ENCODE measurements around the gene CDC123. TPM values are rescaled to one million over a fixed set of nuclear protein-coding genes. Genes with fewer than 3 reads are reported as not detected.

Gene CDC123
- total RNA-seq, 1 donor from 2014 or later = 88.5 TPM

DNA sequence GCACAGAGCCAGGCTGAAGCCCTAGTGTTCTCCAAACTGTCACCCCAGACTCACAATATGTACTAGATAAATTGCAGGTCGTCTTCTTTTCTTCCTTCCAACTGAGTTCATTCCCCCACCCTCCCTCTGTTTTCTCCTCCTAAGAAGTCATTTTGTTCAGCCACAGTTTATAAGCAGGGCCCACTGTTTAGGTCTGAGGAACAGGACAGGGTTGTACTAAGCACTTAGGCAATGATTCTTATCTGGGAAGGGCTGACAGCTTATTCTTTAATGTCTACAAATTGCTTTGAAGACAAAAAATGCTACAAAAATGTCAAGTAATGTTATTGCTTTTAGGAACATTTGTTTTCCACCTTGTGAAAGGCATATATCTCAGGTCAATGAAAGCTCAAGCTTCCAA is 59.1 kb downstream of the CDC123 start:
- no peaks in the 10 kb centered on the region for H3K36me3 ChIP-seq (ENCODE audit: control insufficient read depth, insufficient read depth, low read length)
- DNase-seq (ENCODE audit: low read depth) (no peak), FAIRE-seq (no peak)
- no peaks in the 10 kb centered on the region for H3K27me3 ChIP-seq (ENCODE audit: control insufficient read depth, insufficient read depth, low read length)
- no peak overlapping the region for H3K4me3 ChIP-seq (ENCODE audit: low read depth, low read length)
- TF ChIP-seq, protein P1, sequence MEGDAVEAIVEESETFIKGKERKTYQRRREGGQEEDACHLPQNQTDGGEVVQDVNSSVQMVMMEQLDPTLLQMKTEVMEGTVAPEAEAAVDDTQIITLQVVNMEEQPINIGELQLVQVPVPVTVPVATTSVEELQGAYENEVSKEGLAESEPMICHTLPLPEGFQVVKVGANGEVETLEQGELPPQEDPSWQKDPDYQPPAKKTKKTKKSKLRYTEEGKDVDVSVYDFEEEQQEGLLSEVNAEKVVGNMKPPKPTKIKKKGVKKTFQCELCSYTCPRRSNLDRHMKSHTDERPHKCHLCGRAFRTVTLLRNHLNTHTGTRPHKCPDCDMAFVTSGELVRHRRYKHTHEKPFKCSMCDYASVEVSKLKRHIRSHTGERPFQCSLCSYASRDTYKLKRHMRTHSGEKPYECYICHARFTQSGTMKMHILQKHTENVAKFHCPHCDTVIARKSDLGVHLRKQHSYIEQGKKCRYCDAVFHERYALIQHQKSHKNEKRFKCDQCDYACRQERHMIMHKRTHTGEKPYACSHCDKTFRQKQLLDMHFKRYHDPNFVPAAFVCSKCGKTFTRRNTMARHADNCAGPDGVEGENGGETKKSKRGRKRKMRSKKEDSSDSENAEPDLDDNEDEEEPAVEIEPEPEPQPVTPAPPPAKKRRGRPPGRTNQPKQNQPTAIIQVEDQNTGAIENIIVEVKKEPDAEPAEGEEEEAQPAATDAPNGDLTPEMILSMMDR (IDR thresholded peaks at IDR 0.05; ENCODE audit: insufficient read depth, low read length, severe bottlenecking) = no peak

DNA sequence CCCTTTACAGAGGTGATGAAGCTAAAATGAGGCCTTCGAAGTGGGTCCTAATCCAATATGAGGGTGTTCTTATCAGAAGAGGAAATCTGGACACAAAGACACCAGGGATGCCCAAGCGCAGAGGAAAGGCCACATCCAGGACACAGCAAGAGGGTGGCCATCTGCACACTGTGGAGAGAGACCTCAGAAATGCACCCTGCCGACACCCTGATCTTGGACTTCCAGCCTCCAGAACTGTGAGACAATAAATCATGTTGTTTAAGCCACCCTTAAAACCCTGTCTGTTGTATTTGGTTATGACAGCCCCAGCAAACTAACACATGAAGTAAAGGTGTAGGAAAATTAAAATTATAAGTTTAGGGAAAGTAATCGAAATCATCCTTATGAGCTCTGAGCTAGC is 64.0 kb downstream of the CDC123 start:
- no peaks in the 10 kb centered on the region for H3K36me3 ChIP-seq (ENCODE audit: control insufficient read depth, insufficient read depth, low read length)
- H3K27me3 ChIP-seq (ENCODE audit: control insufficient read depth, insufficient read depth, low read length) = no peaks in the 10 kb centered on the region
- no peak overlapping the region for H3K4me3 ChIP-seq (ENCODE audit: low read depth, low read length)
- FAIRE-seq = no peak
- TF ChIP-seq, protein P1 (IDR thresholded peaks at IDR 0.05; ENCODE audit: insufficient read depth, low read length, severe bottlenecking) = no peak
- DNase-seq (ENCODE audit: low read depth) = no peak

DNA sequence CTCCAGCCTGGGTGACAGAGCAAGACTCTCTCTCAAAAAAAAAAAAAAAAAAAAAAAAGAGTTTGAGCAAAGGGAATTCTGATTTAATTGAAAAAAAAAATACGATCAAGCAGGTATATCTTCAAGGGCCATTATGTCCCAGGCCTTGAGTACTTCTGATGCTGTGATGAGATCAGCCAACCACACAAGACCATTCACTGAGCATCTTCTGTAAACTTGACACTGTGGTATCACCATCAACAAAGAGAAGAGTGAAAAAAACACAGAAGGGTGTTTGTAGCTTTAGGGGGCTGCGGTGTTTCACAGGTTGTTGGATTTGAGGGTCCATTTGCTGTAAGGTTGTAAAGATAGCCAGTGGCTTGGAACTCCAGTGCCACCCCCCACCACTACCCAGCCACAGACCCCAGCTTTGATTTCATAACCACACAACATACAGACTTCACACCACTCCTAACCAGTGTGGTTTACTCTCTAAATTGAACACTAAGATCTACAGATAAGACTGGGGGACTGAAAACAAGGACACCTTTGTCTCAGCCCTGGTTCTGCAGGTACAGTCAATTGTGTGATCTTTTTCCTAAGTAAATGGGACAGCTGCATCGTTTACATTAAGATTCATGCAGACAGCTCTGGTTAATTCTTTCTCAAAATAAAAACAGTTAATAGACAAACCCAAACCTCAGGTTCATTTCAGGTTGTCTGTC is 66.4 kb downstream of the CDC123 start:
- DNase-seq (ENCODE audit: low read depth) (no peak), FAIRE-seq (no peak)
- Histone ChIP-seq H3K4me3 (ENCODE audit: low read depth, low read length) (no peak overlapping the region), H3K27me3 (ENCODE audit: control insufficient read depth, insufficient read depth, low read length) (no peaks in the 10 kb centered on the region), H3K36me3 (ENCODE audit: control insufficient read depth, insufficient read depth, low read length) (no peaks in the 10 kb centered on the region)
- TF ChIP-seq, protein P1 (IDR thresholded peaks at IDR 0.05; ENCODE audit: insufficient read depth, low read length, severe bottlenecking) = no peak

DNA sequence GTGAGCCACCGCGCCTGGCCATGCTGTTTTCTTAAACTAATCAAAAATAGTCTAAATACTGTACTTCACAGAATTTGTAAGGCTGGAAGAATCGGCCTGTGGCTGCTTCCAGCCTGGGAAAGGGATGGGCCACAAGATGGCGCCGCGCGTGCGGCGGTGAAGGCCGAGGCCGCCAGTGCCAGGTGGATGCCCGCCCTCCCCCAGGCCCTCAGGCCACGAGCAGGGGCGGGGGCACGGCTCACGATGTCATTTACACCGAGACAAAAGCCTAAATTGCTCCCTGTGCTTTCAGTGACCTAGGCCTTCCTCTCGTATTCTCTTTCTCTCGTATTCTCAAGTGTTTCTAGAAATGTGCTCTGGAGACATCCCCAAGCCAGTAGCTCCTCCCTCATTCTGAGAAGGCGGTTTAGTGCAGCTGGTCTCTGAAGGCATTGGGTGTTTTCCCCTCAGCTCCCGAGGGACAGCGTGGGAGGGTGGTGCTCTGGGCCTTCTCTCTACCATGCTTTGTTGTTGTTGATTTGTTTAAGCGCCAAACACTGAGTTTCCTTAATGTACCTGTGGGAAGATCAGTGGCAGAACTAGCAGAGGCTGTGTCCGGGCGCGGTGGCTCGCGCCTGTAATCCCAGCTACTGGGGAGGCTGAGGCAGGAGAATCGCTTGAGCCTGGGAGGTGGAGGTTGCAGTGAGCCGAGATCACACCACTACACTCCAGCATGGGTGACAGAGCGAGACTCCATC is 68.4 kb downstream of the CDC123 start:
- Histone ChIP-seq H3K36me3 (ENCODE audit: control insufficient read depth, insufficient read depth, low read length) (no peaks in the 10 kb centered on the region), H3K27me3 (ENCODE audit: control insufficient read depth, insufficient read depth, low read length) (no peaks in the 10 kb centered on the region), H3K4me3 (ENCODE audit: low read depth, low read length) (peak overlapping the region; percentile 24)
- TF ChIP-seq, protein P1 (IDR thresholded peaks at IDR 0.05; ENCODE audit: insufficient read depth, low read length, severe bottlenecking) = peak; percentile 81
- peak; percentile 36 for FAIRE-seq
- DNase-seq (ENCODE audit: low read depth) = peak; percentile 48

DNA sequence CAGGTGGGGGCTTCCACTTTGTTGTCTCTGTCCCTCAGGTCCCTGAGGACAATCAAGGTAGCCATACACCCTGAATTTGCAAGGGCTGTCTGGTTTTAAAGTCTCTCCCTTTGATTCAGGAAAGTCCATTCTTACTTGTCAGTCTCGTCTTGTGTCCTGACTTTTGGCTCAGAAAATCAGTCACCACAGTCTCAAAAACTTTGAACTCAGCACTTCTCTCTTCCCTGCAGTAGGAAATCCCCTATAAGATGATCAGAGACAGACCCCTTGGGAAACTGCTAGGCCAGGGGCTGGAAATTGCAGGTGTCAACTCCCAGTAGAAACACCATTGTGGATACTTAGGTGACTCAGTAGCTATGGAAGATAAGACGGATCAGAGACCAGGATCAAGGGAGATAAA is 73.1 kb downstream of the CDC123 start:
- DNase-seq (ENCODE audit: low read depth) = no peak
- Histone ChIP-seq H3K4me3 (ENCODE audit: low read depth, low read length) (no peak overlapping the region), H3K27me3 (ENCODE audit: control insufficient read depth, insufficient read depth, low read length) (no peaks in the 10 kb centered on the region), H3K36me3 (ENCODE audit: control insufficient read depth, insufficient read depth, low read length) (no peaks in the 10 kb centered on the region)
- FAIRE-seq = no peak
- TF ChIP-seq, protein P1 (IDR thresholded peaks at IDR 0.05; ENCODE audit: insufficient read depth, low read length, severe bottlenecking) = no peak
